ENCODE results near the gene NAPA.

DNA sequence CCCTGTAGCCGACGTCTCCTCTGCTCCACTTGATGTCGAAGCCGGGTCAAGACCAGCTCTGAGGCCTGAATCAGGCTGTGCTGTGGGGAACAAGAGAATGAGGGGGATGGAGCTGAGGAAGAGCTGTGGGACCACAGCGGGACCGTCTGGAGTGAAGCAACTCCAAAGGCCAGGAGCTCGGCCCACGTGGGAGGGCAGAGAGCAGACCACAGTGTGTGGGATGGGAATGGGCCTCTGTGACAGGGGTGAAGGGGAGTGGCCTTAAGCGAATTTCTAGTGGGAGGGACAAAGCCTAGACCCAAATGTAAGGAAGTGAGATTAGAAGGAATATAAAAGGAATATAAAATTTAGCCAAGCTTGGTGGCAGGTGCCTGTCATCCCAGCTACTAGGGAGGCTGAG is 39.4 kb downstream of the NAPA start:
- TF ChIP-seq YY1 (IDR thresholded peaks at IDR 0.05; ENCODE audit: insufficient read depth, insufficient read length), result no peak
- no peak for TF ChIP-seq SUZ12 (IDR thresholded peaks at IDR 0.05; ENCODE audit: extremely low read depth, insufficient read depth, insufficient read length)
- no peak for TF ChIP-seq ZNF274 (IDR thresholded peaks at IDR 0.05; ENCODE audit: low read depth, low read length)

Data from NT2/D1 (cell line).